Measurements from ENCODE around the gene MRGPRF.
"Not testable (repeated sequence)": the region's sequence is repeated elsewhere in the genome, so short reads cannot be mapped to it uniquely, and the experiment has no call there.

The MRGPRF gene

GRCh38 chr11:69002570-69003231 lies 10.3 kb downstream of the MRGPRF start:
- DNase-seq (ENCODE audit: low read depth): no peak

GRCh38 chr11:69002110-69002569 lies 10.9 kb downstream of the MRGPRF start:
- no peak for DNase-seq (ENCODE audit: low read depth)

- DNase-seq (ENCODE audit: low read depth): no peak
Observed at GRCh38 chr11:69001243-69002081, 11.6 kb downstream of the MRGPRF start.

GRCh38 chr11:69000831-69001242 lies 12.2 kb downstream of the MRGPRF start:
- no peak for DNase-seq (ENCODE audit: low read depth)

GRCh38 chr11:69000391-69000790 lies 12.7 kb downstream of the MRGPRF start:
- no peak for DNase-seq (ENCODE audit: low read depth)

GRCh38 chr11:68999748-69000355 lies 13.2 kb downstream of the MRGPRF start:
- DNase-seq (ENCODE audit: low read depth): not testable (repeated sequence)

GRCh38 chr11:68999093-68999747 lies 13.8 kb downstream of the MRGPRF start:
- no peak for DNase-seq (ENCODE audit: low read depth)

GRCh38 chr11:68998390-68998911 lies 14.6 kb downstream of the MRGPRF start:
- DNase-seq (ENCODE audit: low read depth): no peak

- DNase-seq (ENCODE audit: low read depth): no peak
Observed at GRCh38 chr11:68997995-68998348, 15.1 kb downstream of the MRGPRF start.

- DNase-seq (ENCODE audit: low read depth): no peak
Observed at GRCh38 chr11:68997124-68997994, 15.7 kb downstream of the MRGPRF start.

GRCh38 chr11:68996376-68997123 lies 16.5 kb downstream of the MRGPRF start:
- no peak for DNase-seq (ENCODE audit: low read depth)

GRCh38 chr11:68994894-68995285 lies 18.2 kb downstream of the MRGPRF start:
- no peak for DNase-seq (ENCODE audit: low read depth)

GRCh38 chr11:68994161-68994893 lies 18.7 kb downstream of the MRGPRF start:
- no peak for DNase-seq (ENCODE audit: low read depth)

GRCh38 chr11:68993546-68993945 lies 19.5 kb downstream of the MRGPRF start:
- no peak for DNase-seq (ENCODE audit: low read depth)

- DNase-seq (ENCODE audit: low read depth): no peak
Observed at GRCh38 chr11:68992743-68993255, 20.2 kb downstream of the MRGPRF start.

- DNase-seq (ENCODE audit: low read depth): no peak
Observed at GRCh38 chr11:68990995-68991780, 21.9 kb downstream of the MRGPRF start.

GRCh38 chr11:68989936-68990606 lies 23.0 kb downstream of the MRGPRF start:
- DNase-seq (ENCODE audit: low read depth): no peak

- DNase-seq (ENCODE audit: low read depth): no peak
Observed at GRCh38 chr11:68988491-68988890, 24.6 kb downstream of the MRGPRF start.

Measured in activated T-cell treated with anti-CD3 and anti-CD28 coated beads for 24 hours (primary cell).